Measurements from ENCODE around the gene HNRNPA3. TPM values are rescaled to one million over a fixed set of nuclear protein-coding genes. Genes with fewer than 3 reads are reported as not detected.

The HNRNPA3 gene
- total RNA-seq, 2 experiments from 2014 or later, result 292 to 308 TPM

- POLR2A ChIA-PET, result interaction anchor here (0.9 to 4.2 kb wide), 5 partner anchors 9 to 16 kb away, joined by 3 to 33 read pairs (median 3); partner anchors contain the start of gene NFE2L2
- DNase-seq, result no peak
- H3K27me3 Mint-ChIP-seq, result no peaks in the 10 kb centered on the region
- no peak for ATAC-seq
- H3K9me3 Mint-ChIP-seq, result no peaks in the 10 kb centered on the region
- peaks cover 39% of the 10 kb centered on the region for H3K4me1 Mint-ChIP-seq (ENCODE audit: low read depth)
- H3K27ac Mint-ChIP-seq, result no peak overlapping the region
- intact Hi-C loops (cut with micrococcal nuclease), result no loop called here
- TF ChIP-seq CTCF (IDR thresholded peaks at IDR 0.05), result no peak
- CTCF ChIA-PET, result interaction anchor here (1.1 to 3.6 kb wide), 3 partner anchors 9 to 124 kb away, joined by 3 to 14 read pairs (median 5); partner anchors contain the start of gene NFE2L2
- H3K4me3 Mint-ChIP-seq, result no peak overlapping the region
- no peaks in the 10 kb centered on the region for H3K36me3 Mint-ChIP-seq (ENCODE audit: low read depth)
These were observed 60.2 kb downstream of the HNRNPA3 start for GRCh38 chr2:177272765-177273164.

GRCh38 chr2:177273408-177273807, 60.8 kb downstream of the HNRNPA3 start:
- DNase-seq, result no peak
- Mint-ChIP-seq H3K36me3 (ENCODE audit: low read depth) (no peaks in the 10 kb centered on the region), H3K27ac (no peak overlapping the region), H3K27me3 (no peaks in the 10 kb centered on the region), H3K9me3 (no peaks in the 10 kb centered on the region), H3K4me1 (ENCODE audit: low read depth) (peaks cover 35% of the 10 kb centered on the region), H3K4me3 (no peak overlapping the region)
- CTCF ChIA-PET, result interaction anchor here (1.0 to 3.6 kb wide), 5 partner anchors 9 to 125 kb away, joined by 3 to 14 read pairs (median 4); partner anchors contain the start of gene NFE2L2
- no peak for ATAC-seq
- TF ChIP-seq CTCF (IDR thresholded peaks at IDR 0.05), result no peak
- intact Hi-C loops (cut with micrococcal nuclease), result no loop called here
- POLR2A ChIA-PET, result interaction anchor here (0.9 to 4.2 kb wide), 3 partner anchors 9 to 17 kb away, joined by 3 to 33 read pairs (median 3); partner anchors contain the start of gene NFE2L2

Small RNA genes within 50 kb of the gene (microRNA-seq; reads per million reads assigned to microRNA genes)
- gene MIR3128 (ENCODE audit: borderline microRNAs expressed, borderline replicate concordance), result not detected

Other genes starting within 250 kb of the HNRNPA3 start
- 10 to 100 TPM; 57.3 to 57.6 TPM for gene NFE2L2, start 51.9 kb downstream of the HNRNPA3 start, total RNA-seq
- gene AGPS, start 180.0 kb downstream of the HNRNPA3 start, total RNA-seq, result 10 to 100 TPM; 55.7 to 58.9 TPM

Data from activated CD8-positive, alpha-beta T cell treated with anti-CD3 and anti-CD28 coated beads for 36 hours (primary cell).